K562 (cell line): ENCODE data around the gene PRH1. TPM values are rescaled to one million over a fixed set of nuclear protein-coding genes. Genes with fewer than 3 reads are reported as not detected.

Source experiments
- ATAC-seq: fragments of 200-7000 bp; cut with Tn5 transposase; 3 replicates; pipeline ENCODE4 v1.9.1; 2020; ENCODE audit warnings: moderate library complexity
- BruUV-seq: library from RNA; stranded (reverse); fragments of 400-500 nt; replicated peaks from 2 replicates; lab custom pipeline; 2021; lab: Mats Ljungman, UMichigan
- CTCF ChIA-PET: fragments of 300-600 bp; formaldehyde crosslinking; extraction: SDS; loops from one replicate; lab custom pipeline; 2021; ENCODE audit warnings: low intra/inter-chr PET ratio; lab: Yijun Ruan, JAX
- POLR2A ChIA-PET: fragments of 300-600, 350-650 bp; sonication (Branson Sonifier 250); formaldehyde crosslinking; extraction: SDS; loops from one replicate; lab custom pipeline; 2021; ENCODE audit warnings: antibody characterized with exemption, inconsistent platforms; lab: Yijun Ruan, JAX
- DNase-seq, 4 experiments: peaks; one replicate each; pipeline versions ENCODE4 v3.0.0 to v3.0.0-alpha.2; 2011 to 2018; ENCODE audit warnings: low spot score in 3 of 4, mixed read lengths in 3 of 4; ENCODE audit errors: extremely low read depth in 1 of 4
- FAIRE-seq: peaks from 2 replicates; lab custom pipeline; 2011; peaks lifted over from hg19 to GRCh38; lab: Jason Lieb, UNC
- H2AFZ ChIP-seq: 2 replicates; pipeline ENCODE4 v1.6.0; 2011; ENCODE audit warnings: low read depth, low read length, control low read depth, inconsistent platforms
- H3K27ac ChIP-seq: fragments of 200-600 bp; 3 replicates; pipeline ENCODE4 v1.8.0; 2011; ENCODE audit warnings: low read depth, mild to moderate bottlenecking, control low read depth, inconsistent platforms, low read length, moderate library complexity, mixed read lengths; ENCODE audit errors: extremely low read depth
- H3K27me3 ChIP-seq, 2 experiments: fragments of 300-600 bp in 1 of 2; 2 replicates in 1 of 2; 3 replicates in 1 of 2; pipeline versions ENCODE4 v1.6.0 to v1.8.0; 2011; ENCODE audit warnings: inconsistent platforms in 2 of 2, low read length in 2 of 2, mild to moderate bottlenecking in 1 of 2, mixed read lengths in 1 of 2, moderate library complexity in 1 of 2; ENCODE audit not compliant: control insufficient read depth in 2 of 2, insufficient read depth in 2 of 2
- H3K36me3 ChIP-seq: fragments of 300-600 bp; 3 replicates; pipeline ENCODE4 v1.8.0; 2011; ENCODE audit warnings: mild to moderate bottlenecking, low read length, inconsistent platforms; ENCODE audit not compliant: control insufficient read depth, insufficient read depth
- H3K4me1 ChIP-seq, 2 experiments: fragments of 200-600 bp in 1 of 2; replicated peaks in 1 of 2; 2 replicates in 1 of 2; 3 replicates in 1 of 2; pipeline versions ENCODE4 v1.5.1 to v1.8.0; 2011; ENCODE audit warnings: inconsistent platforms in 2 of 2, low read length in 2 of 2, mild to moderate bottlenecking in 1 of 2, mixed read lengths in 1 of 2, moderate library complexity in 1 of 2; ENCODE audit not compliant: control insufficient read depth in 2 of 2, insufficient read depth in 2 of 2
- H3K4me2 ChIP-seq: 2 replicates; pipeline ENCODE4 v1.6.1; 2011; ENCODE audit warnings: low read length, control low read depth, inconsistent platforms, mixed read lengths; ENCODE audit not compliant: insufficient read depth
- H3K4me3 ChIP-seq: fragments of 200-600 bp; sonication (generic), shearing (Covaris generic); 2 replicates; pipeline ENCODE4 v1.5.1; 2016; ENCODE audit warnings: control low read depth, inconsistent platforms
- H3K79me2 ChIP-seq: fragments of 200-600 bp; 3 replicates; pipeline ENCODE4 v1.8.0; 2011; ENCODE audit warnings: low read length, inconsistent platforms; ENCODE audit not compliant: control insufficient read depth, insufficient read depth
- H3K9ac ChIP-seq, 2 experiments: 2 replicates each; pipeline versions ENCODE4 v1.6.0 to v1.6.1; 2011; ENCODE audit warnings: low read depth in 2 of 2, low read length in 2 of 2, control low read depth in 1 of 2, inconsistent platforms in 1 of 2, mild to moderate bottlenecking in 1 of 2, mixed read lengths in 1 of 2; ENCODE audit not compliant: insufficient read depth in 1 of 2
- H3K9me1 ChIP-seq: one replicate; pipeline ENCODE4 v1.6.0; 2011; ENCODE audit warnings: inconsistent platforms, mild to moderate bottlenecking, low read length, moderate library complexity; ENCODE audit not compliant: control insufficient read depth, insufficient read depth
- H3K9me3 ChIP-seq: replicated peaks from 2 replicates; pipeline ENCODE4 v1.5.1; 2011; ENCODE audit warnings: low read depth, low read length, inconsistent platforms; ENCODE audit not compliant: control insufficient read depth, insufficient read depth
- H4K20me1 ChIP-seq: replicated peaks from 2 replicates; pipeline ENCODE4 v1.6.1; 2011; ENCODE audit warnings: low read length, inconsistent platforms, mixed read lengths; ENCODE audit not compliant: control insufficient read depth, insufficient read depth
- CXXC5 ChIP-seq: fragments of 250-450 bp; sonication (Bioruptor Pico); IDR thresholded peaks from 2 replicates; pipeline ENCODE4 v1.8.0; 2022; ENCODE audit warnings: inconsistent platforms, mild to moderate bottlenecking, moderate library complexity
- E2F3 ChIP-seq: fragments of 250-450 bp; sonication (Bioruptor Pico); IDR thresholded peaks from 2 replicates; pipeline ENCODE4 v1.4.0; 2020; ENCODE audit warnings: mild to moderate bottlenecking
- EP300 ChIP-seq: IDR thresholded peaks from 2 replicates; pipeline ENCODE4 v1.6.1; 2012; ENCODE audit warnings: low read length, improper control_type of control experiment
- EWSR1 ChIP-seq: fragments of 450-650 bp; IDR thresholded peaks from 2 replicates; pipeline ENCODE4 v1.6.1; 2018; ENCODE audit warnings: borderline replicate concordance, mild to moderate bottlenecking, low read depth, moderate library complexity; ENCODE audit not compliant: partially characterized antibody
- MAZ ChIP-seq, 2 experiments: fragments of 450-650 bp in 1 of 2; sonication (generic) in 1 of 2; formaldehyde crosslinking; IDR thresholded peaks in 1 of 2; conservative IDR thresholded peaks in 1 of 2; 2 replicates each; pipeline versions ENCODE4 v1.4.0 to v1.5.0; 2020; ENCODE audit warnings: mild to moderate bottlenecking in 1 of 2, missing genetic modification reagents in 1 of 2
- NFE2 ChIP-seq: IDR thresholded peaks from 2 replicates; pipeline ENCODE4 v1.6.1; 2014; ENCODE audit warnings: antibody characterized with exemption, low read depth
- PATZ1 ChIP-seq: fragments of 250-450 bp; sonication (Bioruptor Pico); IDR thresholded peaks from 2 replicates; pipeline ENCODE4 v1.5.0; 2020; ENCODE audit warnings: mild to moderate bottlenecking, borderline replicate concordance
- VEZF1 ChIP-seq: fragments of 200-800 bp; sonication (Bioruptor generic); IDR thresholded peaks from 2 replicates; pipeline ENCODE4 v1.6.1; 2017; ENCODE audit warnings: missing genetic modification characterization, missing compliant biosample characterization
- WGBS: fragments of 100-300 bp; shearing (Covaris generic); methylation state at CpG from one replicate; pipeline ENCODE4 v1.1.6; 2016; ENCODE audit warnings: low coverage, mixed read lengths; ENCODE audit not compliant: insufficient coverage; ENCODE audit errors: missing lambda C conversion rate; 5-methylcytosine and 5-hydroxymethylcytosine counted together
- in situ Hi-C: fragments of 300-500 bp; cut with MboI; formaldehyde crosslinking; loops from 4 replicates; pipeline ENCODE4 v1.15.0; 2018; ENCODE audit warnings: inconsistent platforms, mixed read lengths
- intact Hi-C: fragments of 100-400 bp; cut with micrococcal nuclease; formaldehyde crosslinking; loops from 2 replicates; pipeline ENCODE4 v1.14.2; 2022
- polyA plus RNA-seq, 8 experiments: library from polyadenylated mRNA; depleted of rRNA in 4 of 8; stranded (reverse) in 5 of 8; unstranded in 3 of 8; fragments of >200 nt; fragmentation: Nextera tagmentation in 2 of 8; fragmentation: Illumina TruSeq in 1 of 8; extraction: Ambion mirVana in 2 of 8; extraction: Trizol in 1 of 8; gene quantifications; 2 replicates each; pipeline versions ENCODE4 v1.2.1 to v1.2.3, GENCODE V29; 2011 to 2014; ENCODE audit warnings: inconsistent platforms in 1 of 8, missing spikeins in 1 of 8
- total RNA-seq, 7 experiments: library from RNA; depleted of rRNA in 6 of 7; stranded (reverse); fragments of >200 nt in 6 of 7; fragmentation: Illumina TruSeq in 2 of 7; extraction: Trizol in 2 of 7; gene quantifications; 2 replicates each; pipeline versions ENCODE4 v1.2.1 to v1.2.3, GENCODE V29; 2011 to 2021; ENCODE audit warnings: low replicate concordance in 1 of 7

PRH1 gene
- total and polyA plus RNA-seq, 9 of the 15 experiments (the other 6 are each of a cell fraction or from before 2014, with no cell fraction given), result 1.2 to 14.2 (median 6.0) TPM

- TF ChIP-seq VEZF1 (CRISPR knock-in tag) (no peak), PATZ1 (CRISPR knock-in tag) (no peak), E2F3 (CRISPR knock-in tag) (no peak), MAZ (CRISPR knock-in tag; conservative IDR thresholded peaks at IDR 0.05 in 1 of 2, IDR thresholded peaks at IDR 0.05 in 1 of 2) (no peak), EP300 (no peak), CXXC5 (CRISPR knock-in tag) (no peak)
- TF ChIP-seq, all 486 proteins: peak for 0
These were observed 16.7 kb downstream of the PRH1 start (continued) for GRCh38 chr12:10867381-10867780.

GRCh38 chr12:10863512-10864218 is 20.4 kb downstream of the PRH1 start:
- DNase-seq, result no peak
- in situ Hi-C loops (no loop called here), intact Hi-C loops (no loop called here)
- POLR2A ChIA-PET, result no interaction called here
- Histone ChIP-seq H3K36me3 (no peaks in the 10 kb centered on the region), H3K9me1 (no peaks in the 10 kb centered on the region), H3K9me3 (no peaks in the 10 kb centered on the region), H3K4me3 (no peak overlapping the region), H3K4me1 (no peaks in the 10 kb centered on the region), H4K20me1 (no peaks in the 10 kb centered on the region), H3K27me3 (no peaks in the 10 kb centered on the region), H3K4me2 (no peak overlapping the region), H3K27ac (no peak overlapping the region), H3K79me2 (no peaks in the 10 kb centered on the region), H2AFZ (no peak overlapping the region), H3K9ac (no peak overlapping the region)
- BruUV-seq, result no TSS peak
- FAIRE-seq, result no peak
- no peak for ATAC-seq
- 50% methylated on average over 2 of the region's 2 CpGs for WGBS
- CTCF ChIA-PET, result no interaction called here
- TF ChIP-seq EWSR1 (no peak), NFE2 (no peak)
